Tibial nerve (tissue), 4 donors: ENCODE data around the gene CALML4. TPM values are rescaled to one million over a fixed set of nuclear protein-coding genes. Genes with fewer than 3 reads are reported as not detected.
"Not testable (repeated sequence)": the region's sequence is repeated elsewhere in the genome, so short reads cannot be mapped to it uniquely, and the experiment has no call there.

ENCODE experiments used
- DNase-seq, 2 donors: peaks; one replicate each; pipeline ENCODE4 v3.0.0-alpha.2; 2019; ENCODE audit warnings: low spot score in 2 of 2
- H3K27ac ChIP-seq, 4 donors: fragments of 200-600 bp; sonication (generic) in 3 of 4; one replicate each; pipeline ENCODE4 v1.5.1; 2017 to 2019; ENCODE audit warnings: mild to moderate bottlenecking in 1 of 4
- H3K27me3 ChIP-seq, 2 donors: fragments of 200-600 bp; sonication (generic) in 1 of 2; one replicate each; pipeline versions ENCODE4 v1.5.1 to v1.6.0; 2017 to 2019
- H3K36me3 ChIP-seq, 3 donors: fragments of 200-600 bp; sonication (generic); one replicate each; pipeline ENCODE4 v1.5.1; 2018 to 2019
- H3K4me1 ChIP-seq, 4 donors: fragments of 200-600 bp; sonication (generic) in 3 of 4; one replicate each; pipeline ENCODE4 v1.5.1; 2017 to 2019
- H3K4me3 ChIP-seq, 4 donors: fragments of 200-600 bp; sonication (generic) in 3 of 4; one replicate each; pipeline ENCODE4 v1.5.1; 2017 to 2019; ENCODE audit warnings: mild to moderate bottlenecking in 1 of 4, moderate library complexity in 1 of 4
- H3K9me3 ChIP-seq, 4 donors: fragments of 200-600 bp; sonication (generic) in 3 of 4; one replicate each; pipeline ENCODE4 v1.5.1; 2017 to 2019
- CTCF ChIP-seq, 5 experiments: fragments of 200-600 bp in 3 of 5; fragments of 450-650 bp in 2 of 5; sonication (generic) in 3 of 5; IDR thresholded peaks; one replicate each; pipeline ENCODE4 v1.5.1; 2016 to 2019; ENCODE audit warnings: antibody characterized with exemption in 5 of 5, mild to moderate bottlenecking in 3 of 5, moderate library complexity in 2 of 5
- EP300 ChIP-seq, 2 donors: sonication (generic); formaldehyde crosslinking; IDR thresholded peaks; one replicate each; pipeline ENCODE4 v1.6.1; 2017; ENCODE audit warnings: antibody characterized with exemption in 2 of 2, mild to moderate bottlenecking in 1 of 2
- POLR2A ChIP-seq, 2 donors: fragments of 450-650 bp; IDR thresholded peaks; one replicate each; pipeline ENCODE4 v1.6.1; 2017; ENCODE audit warnings: antibody characterized with exemption in 2 of 2, mild to moderate bottlenecking in 2 of 2, moderate library complexity in 2 of 2
- WGBS, 2 donors: methylation state at CpG; one replicate each; pipeline ENCODE4 v1.1.5; 2018; 5-methylcytosine and 5-hydroxymethylcytosine counted together
- total RNA-seq, 4 donors: library from RNA; depleted of rRNA; stranded (reverse); fragments of >200 nt; gene quantifications; one replicate each; pipeline ENCODE4 v1.1.0, GENCODE V29; 2016

The CALML4 gene
- total RNA-seq, 4 donors from 2014 or later: 7.5 to 27.1 (median 13.6) TPM

- WGBS, 2 donors: 92 to 93% methylated on average over 17 of the region's 17 CpGs
- Histone ChIP-seq H3K4me1 (peaks cover 0 to 9% (median 5%) of the 10 kb centered on the region in 4 donors), H3K9me3 (no peaks in the 10 kb centered on the region), H3K36me3 (peaks cover 0 to 37% (median 0%) of the 10 kb centered on the region in 3 donors), H3K27me3 (no peaks in the 10 kb centered on the region), H3K4me3 (no peak overlapping the region), H3K27ac (no peak overlapping the region)
- peak in 1 of 2 donors; percentile 5 for DNase-seq
- TF ChIP-seq CTCF (IDR thresholded peaks at IDR 0.05): no peak
Measured at GRCh38 chr15:68213991-68214837, 9.1 kb upstream of the CALML4 start.

GRCh38 chr15:68213491-68213845 is 8.3 kb upstream of the CALML4 start:
- DNase-seq: peak in 1 of 2 donors; percentile 4
- 93 to 94% methylated on average over 6 of the region's 6 CpGs for WGBS, 2 donors
- not testable (repeated sequence) for H3K9me3 ChIP-seq, H3K27me3 ChIP-seq, H3K27ac ChIP-seq, H3K4me3 ChIP-seq, H3K4me1 ChIP-seq
- peaks cover 0 to 34% (median 0%) of the 10 kb centered on the region in 3 donors for H3K36me3 ChIP-seq

- Histone ChIP-seq H3K4me3 (no peak overlapping the region), H3K4me1 (peaks cover 0 to 9% (median 5%) of the 10 kb centered on the region in 4 donors), H3K27ac (no peak overlapping the region), H3K27me3 (no peaks in the 10 kb centered on the region), H3K36me3 (peaks cover 0 to 23% (median 0%) of the 10 kb centered on the region in 3 donors), H3K9me3 (no peaks in the 10 kb centered on the region)
- DNase-seq: no peak
- no peak for TF ChIP-seq POLR2A (IDR thresholded peaks at IDR 0.05)
- TF ChIP-seq CTCF (IDR thresholded peaks at IDR 0.05): no peak
- TF ChIP-seq EP300 (IDR thresholded peaks at IDR 0.05): no peak
- 83 to 92% methylated on average over 10 to 14 of the region's 14 CpGs for WGBS, 2 donors
Measured at GRCh38 chr15:68211656-68212320, 6.7 kb upstream of the CALML4 start.

- no peaks in the 10 kb centered on the region for H3K27me3 ChIP-seq
- TF ChIP-seq EP300 (IDR thresholded peaks at IDR 0.05) (peak in 1 of 2 donors; percentile 40), POLR2A (IDR thresholded peaks at IDR 0.05) (no peak), CTCF (IDR thresholded peaks at IDR 0.05) (peak; percentile 84 to 97 (median 93))
- peaks cover 0 to 14% (median 5%) of the 10 kb centered on the region in 4 donors for H3K4me1 ChIP-seq
- WGBS, 2 donors: 49 to 59% methylated on average over 14 to 16 of the region's 23 CpGs
- peak overlapping the region in 2 of 4 donors; percentile 14 to 42 for H3K4me3 ChIP-seq
- no peaks in the 10 kb centered on the region for H3K9me3 ChIP-seq
- peak overlapping the region; percentile 1 to 74 (median 36) for H3K27ac ChIP-seq
- peak; percentile 41 to 51 for DNase-seq
- H3K36me3 ChIP-seq: peaks cover 0 to 23% (median 0%) of the 10 kb centered on the region in 3 donors
Measured at GRCh38 chr15:68210821-68211655, 5.9 kb upstream of the CALML4 start.

- DNase-seq: no peak
- peaks cover 0 to 21% (median 8%) of the 10 kb centered on the region in 4 donors for H3K4me1 ChIP-seq
- TF ChIP-seq CTCF (IDR thresholded peaks at IDR 0.05) (no peak), POLR2A (IDR thresholded peaks at IDR 0.05) (no peak), EP300 (IDR thresholded peaks at IDR 0.05) (no peak)
- H3K36me3 ChIP-seq: peaks cover 0 to 20% (median 0%) of the 10 kb centered on the region in 3 donors
- H3K27ac ChIP-seq: peak overlapping the region; percentile 1 to 74 (median 36)
- whole genome bisulfite sequencing, 2 donors: 65 to 70% methylated on average over 5 to 9 of the region's 9 CpGs
- peak overlapping the region in 2 of 4 donors; percentile 14 to 42 for H3K4me3 ChIP-seq
- H3K9me3 ChIP-seq: no peaks in the 10 kb centered on the region
- H3K27me3 ChIP-seq: no peaks in the 10 kb centered on the region
Measured at GRCh38 chr15:68210409-68210756, 5.3 kb upstream of the CALML4 start.
